Cardiac muscle cell (in vitro differentiated cells and primary cell): Measurements from ENCODE around the gene RALGPS2. TPM values are rescaled to one million over a fixed set of nuclear protein-coding genes. Genes with fewer than 3 reads are reported as not detected.
"Not testable (repeated sequence)": the region's sequence is repeated elsewhere in the genome, so short reads cannot be mapped to it uniquely, and the experiment has no call there.

Experiments
- DNase-seq, 2 donors: peaks; one replicate each; pipeline versions ENCODE4 v3.0.0 to v3.0.0-alpha.2; 2010 to 2017; ENCODE audit warnings: low read depth in 1 of 2, low spot score in 1 of 2
- H3K27ac ChIP-seq: fragments of 200-600 bp; sonication (generic); 2 replicates; pipeline ENCODE4 v1.5.1; 2016
- H3K27me3 ChIP-seq: fragments of 200-600 bp; sonication (generic); 2 replicates; pipeline ENCODE4 v1.6.0; 2016; ENCODE audit warnings: control low read depth
- H3K36me3 ChIP-seq: fragments of 200-600 bp; sonication (generic); 2 replicates; pipeline ENCODE4 v1.5.1; 2016; ENCODE audit warnings: control low read depth
- H3K4me1 ChIP-seq: fragments of 200-600 bp; sonication (generic); 2 replicates; pipeline ENCODE4 v1.8.1; 2017; ENCODE audit warnings: low read depth, mild to moderate bottlenecking, mixed run types
- H3K4me3 ChIP-seq: fragments of 200-600 bp; sonication (generic); 2 replicates; pipeline ENCODE4 v1.5.1; 2016; ENCODE audit warnings: mild to moderate bottlenecking
- H3K9me3 ChIP-seq: fragments of 200-600 bp; sonication (generic); 2 replicates; pipeline ENCODE4 v1.5.1; 2017; ENCODE audit warnings: low read depth, mild to moderate bottlenecking, control low read depth
- polyA plus RNA-seq: library from polyadenylated mRNA; unstranded; fragments of >200 nt; fragmentation: Nextera tagmentation; extraction: Ambion mirVana; gene quantifications from 2 replicates; pipeline ENCODE4 v1.2.1, GENCODE V29; 2016
- total RNA-seq: library from RNA; depleted of rRNA; stranded (reverse); fragments of >200 nt; gene quantifications from 2 replicates; pipeline ENCODE4 v1.2.3, GENCODE V29; 2016
- TF ChIP-seq, protein P1 (sequence below): IDR thresholded peaks from 2 replicates; pipeline ENCODE4 v1.5.1; 2012; ENCODE audit warnings: low read depth, mild to moderate bottlenecking, low read length

Gene RALGPS2
- total and polyA plus RNA-seq, 2 experiments from 2014 or later: 10.3 to 27.3 TPM

GRCh38 chr1:178846306-178846705, 121.3 kb downstream of the RALGPS2 start:
- H3K4me3 ChIP-seq: no peak overlapping the region

DNA sequence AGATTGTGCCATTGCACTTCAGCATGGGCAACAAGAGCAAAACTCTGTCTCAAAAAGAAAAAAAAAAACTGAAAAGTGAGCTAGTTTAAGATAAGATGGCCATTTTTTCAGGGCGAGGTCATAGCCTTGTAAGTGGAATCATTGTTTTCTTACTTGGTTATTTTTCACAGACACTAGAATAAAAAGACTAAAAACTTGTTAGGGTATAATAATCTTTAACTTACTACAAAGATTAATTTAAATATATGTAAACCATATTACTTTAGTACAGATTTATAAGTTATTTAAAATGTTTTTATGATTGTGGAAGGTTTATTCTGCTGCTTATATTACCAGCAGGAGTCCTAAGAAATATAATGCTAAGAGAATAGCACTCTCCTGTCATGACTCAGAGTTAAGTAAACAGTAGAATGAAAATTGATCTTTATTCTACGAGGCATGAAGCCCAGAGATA, 122.4 kb downstream of the RALGPS2 start:
- no peak overlapping the region for H3K4me3 ChIP-seq
- H3K4me1 ChIP-seq: no peaks in the 10 kb centered on the region
- TF ChIP-seq, protein P1, sequence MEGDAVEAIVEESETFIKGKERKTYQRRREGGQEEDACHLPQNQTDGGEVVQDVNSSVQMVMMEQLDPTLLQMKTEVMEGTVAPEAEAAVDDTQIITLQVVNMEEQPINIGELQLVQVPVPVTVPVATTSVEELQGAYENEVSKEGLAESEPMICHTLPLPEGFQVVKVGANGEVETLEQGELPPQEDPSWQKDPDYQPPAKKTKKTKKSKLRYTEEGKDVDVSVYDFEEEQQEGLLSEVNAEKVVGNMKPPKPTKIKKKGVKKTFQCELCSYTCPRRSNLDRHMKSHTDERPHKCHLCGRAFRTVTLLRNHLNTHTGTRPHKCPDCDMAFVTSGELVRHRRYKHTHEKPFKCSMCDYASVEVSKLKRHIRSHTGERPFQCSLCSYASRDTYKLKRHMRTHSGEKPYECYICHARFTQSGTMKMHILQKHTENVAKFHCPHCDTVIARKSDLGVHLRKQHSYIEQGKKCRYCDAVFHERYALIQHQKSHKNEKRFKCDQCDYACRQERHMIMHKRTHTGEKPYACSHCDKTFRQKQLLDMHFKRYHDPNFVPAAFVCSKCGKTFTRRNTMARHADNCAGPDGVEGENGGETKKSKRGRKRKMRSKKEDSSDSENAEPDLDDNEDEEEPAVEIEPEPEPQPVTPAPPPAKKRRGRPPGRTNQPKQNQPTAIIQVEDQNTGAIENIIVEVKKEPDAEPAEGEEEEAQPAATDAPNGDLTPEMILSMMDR: no peak
- H3K27ac ChIP-seq: no peak overlapping the region
- H3K27me3 ChIP-seq: no peaks in the 10 kb centered on the region
- DNase-seq: peak in 1 of 2 donors; percentile 67
- H3K36me3 ChIP-seq: no peaks in the 10 kb centered on the region
- H3K9me3 ChIP-seq: no peaks in the 10 kb centered on the region

More at GRCh38 chr1:178846306-178846705, 121.3 kb downstream of the RALGPS2 start:
- no peaks in the 10 kb centered on the region for H3K27me3 ChIP-seq
- H3K4me1 ChIP-seq: no peaks in the 10 kb centered on the region
- no peaks in the 10 kb centered on the region for H3K36me3 ChIP-seq
- H3K9me3 ChIP-seq: no peaks in the 10 kb centered on the region
- TF ChIP-seq, protein P1: no peak
- no peak overlapping the region for H3K27ac ChIP-seq
- no peak for DNase-seq

DNA sequence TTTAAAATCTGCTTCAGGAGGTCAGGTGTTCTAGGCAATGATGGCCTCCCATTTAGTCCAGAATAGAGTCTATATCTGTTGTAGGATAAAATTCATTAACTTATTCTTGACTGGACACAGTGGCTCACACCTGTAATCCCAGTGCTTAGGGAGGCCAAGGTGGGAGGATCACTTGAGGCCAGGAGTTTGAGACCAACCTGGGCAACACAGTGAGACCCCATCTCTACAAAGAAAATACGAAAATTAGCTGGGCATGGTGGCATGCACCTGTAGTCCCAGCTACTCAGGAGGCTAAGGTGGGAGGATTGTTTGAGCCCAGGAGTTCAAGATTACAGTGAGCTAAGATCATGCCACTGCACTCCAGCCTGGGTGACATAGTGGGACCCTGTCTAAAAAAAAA, 122.9 kb downstream of the RALGPS2 start:
- H3K27me3 ChIP-seq, H3K4me1 ChIP-seq, H3K36me3 ChIP-seq, H3K9me3 ChIP-seq, H3K27ac ChIP-seq, H3K4me3 ChIP-seq, DNase-seq: not testable (repeated sequence)

DNA sequence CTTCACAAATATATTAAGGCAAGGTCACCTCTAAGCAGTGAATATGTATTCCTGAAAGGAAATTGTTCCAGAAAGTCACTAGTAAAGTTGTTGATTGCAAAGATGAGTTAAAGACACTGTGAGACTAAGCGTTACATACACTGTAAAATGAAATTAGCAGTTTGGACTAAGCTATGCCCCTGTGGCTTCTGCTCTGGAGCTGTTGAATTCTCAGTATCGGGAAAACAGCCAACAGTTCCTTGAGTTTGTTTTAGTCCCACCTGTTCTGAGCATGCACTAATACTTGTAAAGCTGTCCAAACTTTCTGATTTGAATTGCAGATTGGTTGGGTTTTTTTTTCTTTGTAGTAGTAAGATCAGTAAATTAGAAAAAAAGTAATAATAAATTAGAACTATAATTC, 124.9 kb downstream of the RALGPS2 start:
- Histone ChIP-seq H3K27me3 (no peaks in the 10 kb centered on the region), H3K9me3 (no peaks in the 10 kb centered on the region), H3K36me3 (no peaks in the 10 kb centered on the region), H3K27ac (no peak overlapping the region), H3K4me1 (no peaks in the 10 kb centered on the region), H3K4me3 (no peak overlapping the region)
- TF ChIP-seq, protein P1: no peak
- DNase-seq: no peak

DNA sequence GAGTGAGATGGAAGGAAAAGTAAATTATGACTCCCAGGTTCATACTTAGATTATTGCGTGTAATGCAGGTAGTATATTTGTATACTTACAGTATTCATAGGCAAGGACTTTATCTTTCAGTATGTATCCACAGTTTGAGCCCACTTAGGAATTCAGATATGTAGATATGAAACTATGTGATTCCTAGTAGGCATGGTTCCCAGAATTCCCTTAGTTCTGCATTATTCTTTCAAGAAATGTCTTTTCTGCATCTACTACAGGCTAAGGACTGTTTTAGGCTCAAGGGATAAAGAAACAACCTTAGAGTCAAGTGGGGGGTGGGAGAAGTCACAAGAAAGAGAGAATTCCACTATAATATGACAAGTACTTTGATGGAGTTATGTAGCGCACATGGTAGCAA, 132.1 kb downstream of the RALGPS2 start:
- H3K27ac ChIP-seq: no peak overlapping the region
- no peak for DNase-seq
- H3K27me3 ChIP-seq: no peaks in the 10 kb centered on the region
- no peaks in the 10 kb centered on the region for H3K9me3 ChIP-seq
- H3K36me3 ChIP-seq: no peaks in the 10 kb centered on the region
- H3K4me3 ChIP-seq: no peak overlapping the region
- H3K4me1 ChIP-seq: no peaks in the 10 kb centered on the region
- TF ChIP-seq, protein P1: no peak

- Histone ChIP-seq H3K27ac (no peak overlapping the region), H3K36me3 (no peaks in the 10 kb centered on the region), H3K9me3 (no peaks in the 10 kb centered on the region), H3K4me3 (no peak overlapping the region), H3K27me3 (no peaks in the 10 kb centered on the region), H3K4me1 (peaks cover 5% of the 10 kb centered on the region)
- TF ChIP-seq, protein P1: no peak
- no peak for DNase-seq
Observed at GRCh38 chr1:178862416-178862815, 137.4 kb downstream of the RALGPS2 start.
